ENCODE data around the gene RPUSD4.

The RPUSD4 gene

GRCh38 chr11:126211236-126212088 is at the start of gene RPUSD4, which contains the start of gene FAM118B:
Gene RPUSD4, minus strand, starts transcription at chr11:126211650. Its CDS starts 12 bp downstream, at chr11:126211638.
Gene FAM118B, plus strand, starts transcription at chr11:126211782. Its CDS starts 23,220 bp downstream, at chr11:126235002.
- TF ChIP-seq CTCF (IDR thresholded peaks at IDR 0.05): no peak

GRCh38 chr11:126257764-126258163 is 46.3 kb upstream of the RPUSD4 start:
- no peak for TF ChIP-seq CTCF (IDR thresholded peaks at IDR 0.05)

GRCh38 chr11:126257144-126257543 is 45.7 kb upstream of the RPUSD4 start:
- TF ChIP-seq CTCF (IDR thresholded peaks at IDR 0.05): no peak

GRCh38 chr11:126256216-126256615 is 44.8 kb upstream of the RPUSD4 start:
- no peak for TF ChIP-seq CTCF (IDR thresholded peaks at IDR 0.05)

GRCh38 chr11:126254819-126255218 is 43.4 kb upstream of the RPUSD4 start:
- no peak for TF ChIP-seq CTCF (IDR thresholded peaks at IDR 0.05)

- TF ChIP-seq CTCF (IDR thresholded peaks at IDR 0.05): no peak
Observed at GRCh38 chr11:126253265-126253664, 41.8 kb upstream of the RPUSD4 start.

- TF ChIP-seq CTCF (IDR thresholded peaks at IDR 0.05): no peak
Observed at GRCh38 chr11:126246636-126247035, 35.2 kb upstream of the RPUSD4 start.
